Nasal cavity respiratory epithelium epithelial cell of viscerocranial mucosa (primary cell): Measurements from ENCODE around the gene DCUN1D1. TPM values are rescaled to one million over a fixed set of nuclear protein-coding genes. Genes with fewer than 3 reads are reported as not detected.

ENCODE experiments used
- total RNA-seq: library from RNA; depleted of rRNA; stranded (reverse); fragments of >200 nt; gene quantifications from 2 replicates; pipeline ENCODE4 v1.2.3, GENCODE V29; 2014

Gene DCUN1D1
- total RNA-seq, result 34.9 and 45.1 TPM in 2 replicates

DNA sequence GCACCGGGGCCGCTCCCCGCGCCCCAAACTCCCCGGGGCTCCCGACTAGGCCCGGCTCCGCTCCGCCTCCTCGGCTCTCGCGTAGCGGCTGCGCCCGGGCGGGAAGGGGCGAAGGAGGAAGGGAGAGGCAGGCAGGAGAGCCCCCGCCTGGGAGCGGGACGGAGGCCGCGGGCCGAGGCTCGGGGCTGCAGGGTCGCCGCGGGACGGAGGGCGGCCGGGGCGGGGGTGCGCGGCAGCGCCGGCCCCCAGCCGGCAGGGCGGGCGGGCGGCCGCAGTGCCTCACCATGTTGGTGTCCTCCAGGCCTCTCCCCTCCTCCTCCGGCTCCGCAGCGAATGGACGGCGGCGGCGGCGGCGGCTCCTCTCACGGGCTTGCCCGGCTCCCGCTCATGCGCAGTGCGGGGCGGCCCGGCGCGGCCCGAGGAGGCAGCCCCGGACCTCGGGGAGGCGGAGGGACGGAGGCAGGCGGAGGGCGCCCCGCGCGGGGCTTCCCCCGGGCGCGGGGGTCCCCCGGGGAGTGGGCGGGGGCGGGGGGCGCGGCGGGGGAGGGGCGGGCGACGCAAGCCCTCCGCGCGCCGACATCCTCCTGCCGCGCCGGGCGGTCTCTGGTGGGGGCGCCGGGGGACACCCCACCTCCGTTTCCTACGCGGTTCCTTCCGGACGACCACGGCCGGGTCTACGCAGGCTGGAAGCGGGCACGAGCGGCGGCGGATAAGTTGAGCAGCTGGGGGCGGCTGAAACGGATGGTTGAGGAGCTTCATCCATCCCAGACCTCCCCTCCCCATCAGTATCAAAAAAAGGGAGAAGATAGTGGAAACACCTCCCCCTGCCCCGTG lies at the start of gene DCUN1D1:
Gene DCUN1D1, minus strand, starts transcription at position 335 of the 834 bp plus-strand sequence. Its CDS starts 49 bp downstream, at position 286.

Other genes starting within 250 kb of the DCUN1D1 start
- 96.0 and 115 TPM in 2 replicates for gene ATP11B, start 187.0 kb downstream of the DCUN1D1 start, total RNA-seq
- 16.7 and 21.9 TPM in 2 replicates for gene MCCC1, start 119.0 kb upstream of the DCUN1D1 start, total RNA-seq
- 18.1 and 25.1 TPM in 2 replicates for gene LAMP3, start 182.2 kb upstream of the DCUN1D1 start, total RNA-seq